K562 (cell line): ENCODE measurements around the gene WDR47. TPM values are rescaled to one million over a fixed set of nuclear protein-coding genes. Genes with fewer than 3 reads are reported as not detected.

Experiments
- ARHGAP35 ChIP-seq: fragments of 450-650 bp; IDR thresholded peaks from 2 replicates; pipeline ENCODE4 v1.6.1; 2018; ENCODE audit not compliant: partially characterized antibody
- ATF1 ChIP-seq, 2 experiments: fragments of 450-650 bp in 1 of 2; IDR thresholded peaks; 2 replicates each; pipeline ENCODE4 v1.6.1; 2016; ENCODE audit warnings: missing compliant biosample characterization in 1 of 2, missing genetic modification characterization in 1 of 2
- CBFB ChIP-seq: sonication (generic); formaldehyde crosslinking; IDR thresholded peaks from 2 replicates; pipeline ENCODE4 v1.4.0; 2020; ENCODE audit warnings: mild to moderate bottlenecking, missing genetic modification reagents
- HLTF ChIP-seq: fragments of 450-650 bp; IDR thresholded peaks from 2 replicates; pipeline ENCODE4 v1.6.1; 2016
- MTA1 ChIP-seq: fragments of 450-650 bp; IDR thresholded peaks from 2 replicates; pipeline ENCODE4 v1.6.1; 2017; ENCODE audit warnings: borderline replicate concordance
- NR2C1 ChIP-seq, 2 experiments: fragments of 450-650 bp; IDR thresholded peaks; 2 replicates each; pipeline ENCODE4 v1.6.1; 2017; ENCODE audit warnings: mild to moderate bottlenecking in 2 of 2, antibody characterized with exemption in 1 of 2, inconsistent platforms in 1 of 2, missing compliant biosample characterization in 1 of 2, missing genetic modification characterization in 1 of 2
- PHF21A ChIP-seq: fragments of 450-650 bp; IDR thresholded peaks from 2 replicates; pipeline ENCODE4 v1.6.1; 2017; ENCODE audit warnings: low read depth, borderline replicate concordance
- POLR2B ChIP-seq: fragments of 450-650 bp; IDR thresholded peaks from 2 replicates; pipeline ENCODE4 v1.6.1; 2018; ENCODE audit warnings: low read depth; ENCODE audit not compliant: partially characterized antibody
- REST ChIP-seq, 2 experiments: fragments of 450-650 bp; formaldehyde crosslinking in 1 of 2; IDR thresholded peaks; 2 replicates each; pipeline versions ENCODE4 v1.4.0 to v1.6.1; 2014 to 2020; ENCODE audit warnings: mild to moderate bottlenecking in 2 of 2, borderline replicate concordance in 1 of 2, low read depth in 1 of 2
- SP1 ChIP-seq: sonication (generic); formaldehyde crosslinking; IDR thresholded peaks from 2 replicates; pipeline ENCODE4 v1.8.1; 2022; ENCODE audit warnings: mild to moderate bottlenecking, missing genetic modification reagents
- ZHX1 ChIP-seq: fragments of 150-350 bp; conservative IDR thresholded peaks from 2 replicates; pipeline ENCODE4 v1.6.1; 2014; ENCODE audit warnings: low read length
- ZNF780A ChIP-seq: fragments of 250-450 bp; sonication (Bioruptor Pico); IDR thresholded peaks from 2 replicates; pipeline ENCODE4 v1.5.0; 2021; ENCODE audit warnings: mild to moderate bottlenecking
- polyA plus RNA-seq, 8 experiments: library from polyadenylated mRNA; depleted of rRNA in 4 of 8; stranded (reverse) in 5 of 8; unstranded in 3 of 8; fragments of >200 nt; fragmentation: Nextera tagmentation in 2 of 8; fragmentation: Illumina TruSeq in 1 of 8; extraction: Ambion mirVana in 2 of 8; extraction: Trizol in 1 of 8; gene quantifications; 2 replicates each; pipeline versions ENCODE4 v1.2.1 to v1.2.3, GENCODE V29; 2011 to 2014; ENCODE audit warnings: inconsistent platforms in 1 of 8, missing spikeins in 1 of 8
- total RNA-seq, 7 experiments: library from RNA; depleted of rRNA in 6 of 7; stranded (reverse); fragments of >200 nt in 6 of 7; fragmentation: Illumina TruSeq in 2 of 7; extraction: Trizol in 2 of 7; gene quantifications; 2 replicates each; pipeline versions ENCODE4 v1.2.1 to v1.2.3, GENCODE V29; 2011 to 2021; ENCODE audit warnings: low replicate concordance in 1 of 7
- TF ChIP-seq, protein P1 (sequence below), 2 experiments: IDR thresholded peaks; 2 replicates each; pipeline ENCODE4 v1.6.1; 2012; ENCODE audit warnings: improper control_type of control experiment in 2 of 2, low read depth in 2 of 2, low read length in 2 of 2, borderline replicate concordance in 1 of 2

The WDR47 gene
- total and polyA plus RNA-seq, 9 of the 15 experiments (the other 6 are each of a cell fraction or from before 2014, with no cell fraction given), result 1.3 to 10.1 (median 4.9) TPM

DNA sequence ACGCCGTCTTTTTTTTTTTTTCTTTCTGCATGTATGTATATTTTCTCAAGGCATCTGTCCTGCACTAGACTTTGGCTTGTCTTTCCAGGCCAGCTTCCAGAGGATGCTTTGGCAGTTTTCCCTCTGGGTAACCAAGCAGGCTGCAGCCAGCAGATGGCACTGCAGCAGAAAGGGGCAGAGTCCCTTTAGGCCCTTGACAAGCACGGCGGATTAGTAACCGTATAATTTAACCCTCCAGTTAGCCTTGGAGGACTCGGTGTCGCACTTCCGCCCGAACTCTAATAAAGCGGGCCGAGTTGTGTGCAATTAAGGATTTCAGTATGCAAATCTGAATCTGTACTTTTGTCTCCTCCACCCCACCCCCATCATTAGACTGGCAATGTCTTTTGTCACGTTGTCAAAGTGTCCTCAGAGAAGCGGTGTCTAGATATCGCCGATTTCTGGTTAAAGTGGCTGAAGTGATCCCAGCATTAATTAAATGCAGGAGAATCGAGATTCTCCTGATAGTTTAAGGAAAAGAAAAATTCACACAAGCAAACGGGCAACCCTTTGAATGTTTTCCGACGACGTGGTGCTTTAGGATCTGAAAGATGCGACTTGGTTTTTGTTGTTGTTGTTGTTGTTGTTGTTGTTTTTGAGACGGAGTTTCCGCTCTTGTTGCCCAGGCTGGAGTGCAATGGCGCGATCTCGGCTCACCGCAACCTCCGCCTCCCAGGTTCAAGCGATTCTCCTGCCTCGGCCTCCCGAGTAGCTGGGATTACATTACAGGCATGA, 47.5 kb upstream of the WDR47 start (continued):
- TF ChIP-seq REST (IDR thresholded peaks at IDR 0.05; ENCODE audit: borderline replicate concordance), result peak; percentile 69
- TF ChIP-seq REST (CRISPR knock-in tag; IDR thresholded peaks at IDR 0.05; ENCODE audit: low read depth), result no peak
- TF ChIP-seq ZNF780A (CRISPR knock-in tag), result no peak
- no peak for TF ChIP-seq ARHGAP35
- TF ChIP-seq POLR2B, result peak; percentile 18
- TF ChIP-seq, protein P1, sequence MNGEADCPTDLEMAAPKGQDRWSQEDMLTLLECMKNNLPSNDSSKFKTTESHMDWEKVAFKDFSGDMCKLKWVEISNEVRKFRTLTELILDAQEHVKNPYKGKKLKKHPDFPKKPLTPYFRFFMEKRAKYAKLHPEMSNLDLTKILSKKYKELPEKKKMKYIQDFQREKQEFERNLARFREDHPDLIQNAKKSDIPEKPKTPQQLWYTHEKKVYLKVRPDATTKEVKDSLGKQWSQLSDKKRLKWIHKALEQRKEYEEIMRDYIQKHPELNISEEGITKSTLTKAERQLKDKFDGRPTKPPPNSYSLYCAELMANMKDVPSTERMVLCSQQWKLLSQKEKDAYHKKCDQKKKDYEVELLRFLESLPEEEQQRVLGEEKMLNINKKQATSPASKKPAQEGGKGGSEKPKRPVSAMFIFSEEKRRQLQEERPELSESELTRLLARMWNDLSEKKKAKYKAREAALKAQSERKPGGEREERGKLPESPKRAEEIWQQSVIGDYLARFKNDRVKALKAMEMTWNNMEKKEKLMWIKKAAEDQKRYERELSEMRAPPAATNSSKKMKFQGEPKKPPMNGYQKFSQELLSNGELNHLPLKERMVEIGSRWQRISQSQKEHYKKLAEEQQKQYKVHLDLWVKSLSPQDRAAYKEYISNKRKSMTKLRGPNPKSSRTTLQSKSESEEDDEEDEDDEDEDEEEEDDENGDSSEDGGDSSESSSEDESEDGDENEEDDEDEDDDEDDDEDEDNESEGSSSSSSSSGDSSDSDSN (IDR thresholded peaks at IDR 0.05; ENCODE audit: borderline replicate concordance in 1 of 2, low read depth in 2 of 2, low read length in 2 of 2), result 0 out of 4 replicates have a peak, but pooled peaks have one; percentile 55 to 65
- no peak for TF ChIP-seq PHF21A
- no peak for TF ChIP-seq ATF1 (CRISPR knock-in tag; IDR thresholded peaks at IDR 0.05)
- peak; percentile 68 for TF ChIP-seq ATF1 (tag; IDR thresholded peaks at IDR 0.05)
- peak; percentile 12; the same call in 1 of the 2 replicates for TF ChIP-seq NR2C1 (IDR thresholded peaks at IDR 0.05)
- TF ChIP-seq NR2C1 (tag; IDR thresholded peaks at IDR 0.05), result no peak; the same call in 1 of the 2 replicates
- TF ChIP-seq MTA1, result no peak; the same call in 1 of the 2 replicates
- TF ChIP-seq HLTF, result peak; percentile 26; the same call in 1 of the 2 replicates
- no peak for TF ChIP-seq ZHX1
- TF ChIP-seq CBFB (CRISPR knock-in tag), result no peak
- peak; percentile 38; the same call in 1 of the 2 replicates for TF ChIP-seq SP1
